Endothelial cell of umbilical vein (primary cell): ENCODE data around the gene NUDT15. TPM values are rescaled to one million over a fixed set of nuclear protein-coding genes. Genes with fewer than 3 reads are reported as not detected.
"Not testable (repeated sequence)": the region's sequence is repeated elsewhere in the genome, so short reads cannot be mapped to it uniquely, and the experiment has no call there.

Experiments
- BruUV-seq: library from RNA; stranded (reverse); fragments of 400-500 nt; replicated peaks from 2 replicates; lab custom pipeline; 2021; lab: Mats Ljungman, UMichigan
- CTCF ChIA-PET: fragments of 300-600, 350-600 bp; sonication (Branson Sonifier 250); formaldehyde crosslinking; loops from one replicate; lab custom pipeline; 2021; ENCODE audit warnings: antibody characterized with exemption, inconsistent platforms; lab: Charles Lee
- POLR2A ChIA-PET: fragments of 300-600, 350-600 bp; sonication (Branson Sonifier 250); formaldehyde crosslinking; loops from one replicate; lab custom pipeline; 2021; ENCODE audit warnings: antibody characterized with exemption, inconsistent platforms; lab: Charles Lee
- DNase-seq: peaks from one replicate; pipeline ENCODE4 v3.0.0-alpha.2; 2011; ENCODE audit warnings: low read depth, low spot score
- FAIRE-seq: peaks from 2 replicates; lab custom pipeline; 2011; peaks lifted over from hg19 to GRCh38; lab: Jason Lieb, UNC
- H2AFZ ChIP-seq: 2 replicates; pipeline ENCODE4 v1.6.0; 2012; ENCODE audit warnings: low read depth, low read length, control low read depth, inconsistent platforms
- H3K27ac ChIP-seq: 2 replicates; pipeline ENCODE4 v1.5.1; 2011; ENCODE audit warnings: low read depth, mild to moderate bottlenecking, control low read depth, low read length, moderate library complexity; ENCODE audit not compliant: insufficient read depth
- H3K27me3 ChIP-seq, 2 experiments: 2 replicates each; pipeline versions ENCODE4 v1.6.0 to v1.6.1; 2011; ENCODE audit warnings: low read length in 2 of 2, mixed read lengths in 1 of 2; ENCODE audit not compliant: control insufficient read depth in 2 of 2, insufficient read depth in 2 of 2
- H3K36me3 ChIP-seq, 2 experiments: 2 replicates in 1 of 2; 3 replicates in 1 of 2; pipeline ENCODE4 v1.5.1; 2011; ENCODE audit warnings: low read length in 2 of 2, mild to moderate bottlenecking in 1 of 2, moderate library complexity in 1 of 2; ENCODE audit not compliant: control insufficient read depth in 2 of 2, insufficient read depth in 2 of 2; ENCODE audit errors: extremely low read depth in 1 of 2
- H3K4me1 ChIP-seq: 3 replicates; pipeline ENCODE4 v1.5.1; 2011; ENCODE audit warnings: mild to moderate bottlenecking, low read length; ENCODE audit not compliant: control insufficient read depth, insufficient read depth; ENCODE audit errors: extremely low read depth
- H3K4me2 ChIP-seq: 2 replicates; pipeline ENCODE4 v1.6.1; 2011; ENCODE audit warnings: low read length, control low read depth, mixed read lengths; ENCODE audit not compliant: insufficient read depth
- H3K4me3 ChIP-seq, 3 experiments: fragments of 200-600 bp in 1 of 3; sonication (generic), shearing (Covaris generic) in 1 of 3; replicated peaks in 1 of 3; 2 replicates each; pipeline ENCODE4 v1.5.1; 2011 to 2016; ENCODE audit warnings: control low read depth in 3 of 3, low read length in 3 of 3, mild to moderate bottlenecking in 2 of 3, inconsistent platforms in 1 of 3, low read depth in 1 of 3, moderate library complexity in 1 of 3; ENCODE audit not compliant: insufficient read depth in 1 of 3
- H3K79me2 ChIP-seq: 2 replicates; pipeline ENCODE4 v1.6.0; 2012; ENCODE audit warnings: low read length, inconsistent platforms; ENCODE audit not compliant: control insufficient read depth, insufficient read depth
- H3K9ac ChIP-seq: replicated peaks from 2 replicates; pipeline ENCODE3; 2011; ENCODE audit warnings: low read length, control low read depth; ENCODE audit not compliant: insufficient read depth; ENCODE audit errors: extremely low read depth
- H3K9me1 ChIP-seq: replicated peaks from 3 replicates; pipeline ENCODE4 v1.6.0; 2011; ENCODE audit warnings: mild to moderate bottlenecking, low read length; ENCODE audit not compliant: control insufficient read depth, insufficient read depth; ENCODE audit errors: extremely low read depth
- H3K9me3 ChIP-seq: replicated peaks from 2 replicates; pipeline ENCODE4 v1.5.1; 2012; ENCODE audit warnings: low read length, inconsistent platforms; ENCODE audit not compliant: control insufficient read depth, insufficient read depth
- H4K20me1 ChIP-seq: replicated peaks from 2 replicates; pipeline ENCODE3; 2011; ENCODE audit warnings: mild to moderate bottlenecking, low read length; ENCODE audit not compliant: control insufficient read depth, insufficient read depth; ENCODE audit errors: extremely low read depth
- EZH2 ChIP-seq: IDR thresholded peaks from 2 replicates; pipeline ENCODE4 v1.6.1; 2012; ENCODE audit warnings: borderline replicate concordance, low read depth, mild to moderate bottlenecking, moderate library complexity, low read length, inconsistent platforms; ENCODE audit not compliant: severe bottlenecking
- POLR2A ChIP-seq: IDR thresholded peaks from 2 replicates; pipeline ENCODE4 v1.6.1; 2012; ENCODE audit warnings: low read depth, mild to moderate bottlenecking, control low read depth, low read length
- POLR2AphosphoS5 ChIP-seq: IDR thresholded peaks from 2 replicates; pipeline ENCODE4 v1.6.1; 2012; ENCODE audit warnings: low read depth, mild to moderate bottlenecking, control low read depth, low read length, moderate library complexity; ENCODE audit not compliant: insufficient read depth
- dilution Hi-C: fragments of 300-500 bp; cut with MboI; formaldehyde crosslinking; loops from one replicate; pipeline ENCODE4 v1.15.0; 2019; ENCODE audit warnings: low sequenced_read_pairs; ENCODE audit not compliant: extremely low pct_ligation_motif_present
- intact Hi-C: fragments of 100-400 bp; cut with micrococcal nuclease; formaldehyde crosslinking; loops from one replicate; pipeline ENCODE4 v1.10.0; 2022
- polyA plus RNA-seq, 4 experiments: library from polyadenylated mRNA; depleted of rRNA in 3 of 4; stranded (reverse) in 3 of 4; unstranded in 1 of 4; fragments of >200 nt; gene quantifications; 2 replicates each; pipeline versions ENCODE4 v1.2.1 to v1.2.3, GENCODE V29; 2011 to 2012; ENCODE audit warnings: missing spikeins in 1 of 4
- total RNA-seq: library from RNA; stranded (reverse); gene quantifications from 2 replicates; pipeline ENCODE4 v1.2.3, GENCODE V29; 2021
- TF ChIP-seq, protein P1 (sequence below): IDR thresholded peaks from 2 replicates; pipeline ENCODE4 v1.6.1; 2011; ENCODE audit not compliant: insufficient read depth, insufficient read length
- TF ChIP-seq, protein P2 (sequence below), 2 donors: IDR thresholded peaks; 1 replicate in 1 of 2; 2 replicates in 1 of 2; pipeline ENCODE4 v1.5.1; 2011; ENCODE audit warnings: low read length in 2 of 2, mild to moderate bottlenecking in 2 of 2, moderate library complexity in 2 of 2, control low read depth in 1 of 2, inconsistent platforms in 1 of 2, low read depth in 1 of 2; ENCODE audit not compliant: insufficient read depth in 1 of 2; ENCODE audit errors: extremely low read depth in 1 of 2

Gene NUDT15
- total and polyA plus RNA-seq, 2 donors (not counting 3 experiments of a cell fraction or from before 2014, with no cell fraction given): 13.3 to 21.6 TPM

DNA sequence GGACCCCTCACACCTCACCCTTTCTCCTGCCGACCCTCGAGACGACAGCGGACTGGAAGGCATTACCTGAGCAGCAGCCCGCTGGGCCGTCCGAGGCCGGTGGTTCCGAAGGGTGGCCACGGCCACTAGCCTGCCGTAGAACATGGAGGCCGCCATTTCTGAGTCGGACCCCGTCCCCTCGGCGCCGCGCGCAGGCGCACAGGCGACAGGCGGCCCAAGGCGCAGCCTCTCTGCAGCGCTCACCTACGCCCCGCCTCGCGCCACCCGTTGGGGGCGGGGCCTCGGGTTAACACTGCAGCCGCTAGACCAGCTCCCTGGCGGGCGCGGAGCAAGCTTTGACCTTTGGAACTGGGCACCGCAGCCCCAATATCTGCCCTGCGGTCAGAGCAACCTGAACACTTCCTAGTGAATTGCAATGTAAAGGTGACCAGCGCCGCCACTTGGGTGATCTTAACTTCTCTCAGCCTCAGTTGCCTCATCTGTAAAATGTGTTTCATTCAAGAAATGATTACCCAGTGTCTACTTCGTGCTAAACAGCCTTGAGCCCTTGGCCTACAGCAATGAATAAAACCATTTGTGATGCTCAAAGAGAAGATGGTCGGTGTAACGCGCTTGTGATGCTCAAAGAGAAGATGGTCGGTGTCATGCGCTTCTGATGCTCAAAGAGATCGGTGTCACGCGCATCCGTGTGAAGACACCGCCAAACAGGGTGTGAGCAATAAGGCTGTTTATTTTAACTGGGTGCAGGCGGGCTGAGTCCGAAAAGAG is 36.2 kb upstream of the NUDT15 start, which contains the start of gene SUCLA2:
Gene SUCLA2 (minus strand): TSS at position 160 of the 768 bp plus-strand sequence. CDS start 4 bp downstream, at position 156.
- peak within 1 kb of the TSS; percentile 62 for H3K27ac ChIP-seq
- peak within 1 kb of the TSS; percentile 99 for H2AFZ ChIP-seq
- peaks cover 0 to 2% of the 10 kb centered on the region in 2 experiments for H3K36me3 ChIP-seq
- no peaks in the 10 kb centered on the region for H3K9me3 ChIP-seq
- H3K4me2 ChIP-seq: peak within 1 kb of the TSS; percentile 99
- no peaks in the 10 kb centered on the region for H3K9me1 ChIP-seq
- no TSS peak for BruUV-seq
- FAIRE-seq: peak; percentile 65
- H3K27me3 ChIP-seq: no peaks in the 10 kb centered on the region
- DNase-seq: peak; percentile 87
- H3K9ac ChIP-seq: peak within 1 kb of the TSS; percentile 92
- dilution Hi-C loops: no loop called here
- peak within 1 kb of the TSS; percentile 88 to 93 (median 92) for H3K4me3 ChIP-seq
- peaks cover 38% of the 10 kb centered on the region for H3K79me2 ChIP-seq
- H3K4me1 ChIP-seq: peaks cover 15% of the 10 kb centered on the region
- TF ChIP-seq EZH2 (no peak), POLR2AphosphoS5 (peak; percentile 79), POLR2A (peak; percentile 92)
- TF ChIP-seq, protein P1, sequence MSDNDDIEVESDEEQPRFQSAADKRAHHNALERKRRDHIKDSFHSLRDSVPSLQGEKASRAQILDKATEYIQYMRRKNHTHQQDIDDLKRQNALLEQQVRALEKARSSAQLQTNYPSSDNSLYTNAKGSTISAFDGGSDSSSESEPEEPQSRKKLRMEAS: no peak
- TF ChIP-seq, protein P2, sequence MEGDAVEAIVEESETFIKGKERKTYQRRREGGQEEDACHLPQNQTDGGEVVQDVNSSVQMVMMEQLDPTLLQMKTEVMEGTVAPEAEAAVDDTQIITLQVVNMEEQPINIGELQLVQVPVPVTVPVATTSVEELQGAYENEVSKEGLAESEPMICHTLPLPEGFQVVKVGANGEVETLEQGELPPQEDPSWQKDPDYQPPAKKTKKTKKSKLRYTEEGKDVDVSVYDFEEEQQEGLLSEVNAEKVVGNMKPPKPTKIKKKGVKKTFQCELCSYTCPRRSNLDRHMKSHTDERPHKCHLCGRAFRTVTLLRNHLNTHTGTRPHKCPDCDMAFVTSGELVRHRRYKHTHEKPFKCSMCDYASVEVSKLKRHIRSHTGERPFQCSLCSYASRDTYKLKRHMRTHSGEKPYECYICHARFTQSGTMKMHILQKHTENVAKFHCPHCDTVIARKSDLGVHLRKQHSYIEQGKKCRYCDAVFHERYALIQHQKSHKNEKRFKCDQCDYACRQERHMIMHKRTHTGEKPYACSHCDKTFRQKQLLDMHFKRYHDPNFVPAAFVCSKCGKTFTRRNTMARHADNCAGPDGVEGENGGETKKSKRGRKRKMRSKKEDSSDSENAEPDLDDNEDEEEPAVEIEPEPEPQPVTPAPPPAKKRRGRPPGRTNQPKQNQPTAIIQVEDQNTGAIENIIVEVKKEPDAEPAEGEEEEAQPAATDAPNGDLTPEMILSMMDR (IDR thresholded peaks at IDR 0.05; ENCODE audit: extremely low read depth in 1 of 2, insufficient read depth in 1 of 2, low read depth in 1 of 2, low read length in 2 of 2): no peak
- H4K20me1 ChIP-seq: no peaks in the 10 kb centered on the region
- ChIA-PET CTCF (interaction anchor here (0.7 kb wide), 1 partner anchor 37 kb away, joined by 4 read pairs; no protein-coding TSS in a partner anchor), POLR2A (no interaction called here)
- intact Hi-C loops: loop anchor here (1.0 to 10.0 kb wide), 3 partner anchors 36 to 302 kb away; partner anchors contain the start of genes NUDT15 and RB1

DNA sequence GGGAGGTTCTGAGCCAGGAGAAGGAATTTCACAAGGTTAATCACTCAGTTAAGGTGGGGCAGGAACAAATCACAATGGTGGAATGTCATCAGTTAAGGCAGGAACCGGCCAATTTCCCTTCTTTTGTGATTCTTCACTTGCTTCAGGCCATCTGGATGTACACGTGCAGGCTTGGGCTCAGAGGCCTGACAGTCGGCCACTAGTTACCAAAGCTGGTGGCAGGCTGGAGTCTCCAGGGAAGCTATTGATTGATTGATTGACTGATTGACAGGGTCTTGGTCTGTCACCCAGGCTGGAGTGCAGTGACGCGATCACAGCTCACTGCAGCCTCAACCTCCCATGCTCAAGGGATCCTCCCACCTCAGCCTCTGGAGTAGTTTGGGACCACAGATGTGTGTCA is 35.5 kb upstream of the NUDT15 start:
- H3K4me3 ChIP-seq, CTCF ChIA-PET, H4K20me1 ChIP-seq, dilution Hi-C loops, POLR2A ChIA-PET, DNase-seq, BruUV-seq, H3K27ac ChIP-seq, H3K9me3 ChIP-seq, H3K4me2 ChIP-seq, H2AFZ ChIP-seq, H3K9ac ChIP-seq, H3K9me1 ChIP-seq, H3K27me3 ChIP-seq, H3K36me3 ChIP-seq, FAIRE-seq: not testable (repeated sequence)
- peaks cover 15% of the 10 kb centered on the region for H3K4me1 ChIP-seq
- H3K79me2 ChIP-seq: peaks cover 35% of the 10 kb centered on the region
- intact Hi-C loops: loop anchor here (1.0 to 10.0 kb wide), 3 partner anchors 35 to 301 kb away; partner anchors contain the start of genes NUDT15 and RB1
